Endometrial microvascular endothelial cells (primary cell): ENCODE data around the gene SYT11. TPM values are rescaled to one million over a fixed set of nuclear protein-coding genes. Genes with fewer than 3 reads are reported as not detected.
"Not testable (repeated sequence)": the region's sequence is repeated elsewhere in the genome, so short reads cannot be mapped to it uniquely, and the experiment has no call there.

ENCODE experiments used
- in situ Hi-C: cut with HindIII; loops from 2 replicates; pipeline ENCODE4 v1.10.0; 2017; ENCODE audit warnings: low sequenced_read_pairs, low pct_unique_long_range_greater_than_20kb; ENCODE audit errors: inconsistent ontology term
- total RNA-seq: library from RNA; depleted of rRNA; stranded (reverse); fragments of >200 nt; gene quantifications from one replicate; pipeline ENCODE4 v1.2.3, GENCODE V29; 2015; ENCODE audit errors: inconsistent ontology term

SYT11 gene
- total RNA-seq, 1 donor from 2014 or later = 29.7 TPM

GRCh38 chr1:155893389-155894142, 34.2 kb downstream of the SYT11 start:
- in situ Hi-C loops = no loop called here

GRCh38 chr1:155895617-155896016, 36.2 kb downstream of the SYT11 start:
- in situ Hi-C loops = not testable (repeated sequence)

- in situ Hi-C loops = not testable (repeated sequence)
Observed at GRCh38 chr1:155896476-155896875, 37.1 kb downstream of the SYT11 start.

- in situ Hi-C loops = no loop called here
Observed at GRCh38 chr1:155897746-155898145, 38.4 kb downstream of the SYT11 start.

GRCh38 chr1:155898888-155899287, 39.5 kb downstream of the SYT11 start:
- in situ Hi-C loops = no loop called here

GRCh38 chr1:155899683-155900082, 40.3 kb downstream of the SYT11 start:
- in situ Hi-C loops = no loop called here

- in situ Hi-C loops = no loop called here
Observed at GRCh38 chr1:155900161-155900560, 40.8 kb downstream of the SYT11 start.

- in situ Hi-C loops = no loop called here
Observed at GRCh38 chr1:155904261-155904660, 44.9 kb downstream of the SYT11 start.

GRCh38 chr1:155909894-155910293, 50.5 kb downstream of the SYT11 start:
- in situ Hi-C loops = no loop called here

- in situ Hi-C loops = no loop called here
Observed at GRCh38 chr1:155910621-155911121, 51.3 kb downstream of the SYT11 start.

- in situ Hi-C loops = no loop called here
Observed at GRCh38 chr1:155911156-155912055, 52.0 kb downstream of the SYT11 start, which contains the start of gene RIT1. RIT1 (minus strand) TSS chr1:155911349; CDS start chr1:155910761, 588 bp downstream.

- in situ Hi-C loops = no loop called here
Observed at GRCh38 chr1:155912056-155912536, 52.7 kb downstream of the SYT11 start.

GRCh38 chr1:155913969-155914757, 54.8 kb downstream of the SYT11 start:
- in situ Hi-C loops = no loop called here

GRCh38 chr1:155918660-155919059, 59.3 kb downstream of the SYT11 start:
- in situ Hi-C loops = no loop called here

GRCh38 chr1:155919801-155920200, 60.4 kb downstream of the SYT11 start:
- in situ Hi-C loops = no loop called here

GRCh38 chr1:155920717-155921116, 61.4 kb downstream of the SYT11 start:
- in situ Hi-C loops = no loop called here

GRCh38 chr1:155925506-155925905, 66.1 kb downstream of the SYT11 start:
- in situ Hi-C loops = no loop called here

- in situ Hi-C loops = no loop called here
Observed at GRCh38 chr1:155929057-155929456, 69.7 kb downstream of the SYT11 start.

GRCh38 chr1:155930725-155931124, 71.4 kb downstream of the SYT11 start:
- in situ Hi-C loops = not testable (repeated sequence)
